Testis (tissue), 2 donors: ENCODE data around the gene LRMDA.

Experiments
- CTCF ChIP-seq, 3 experiments: fragments of 450-650 bp in 2 of 3; fragments of 200-600 bp in 1 of 3; sonication (generic) in 1 of 3; IDR thresholded peaks; one replicate each; pipeline ENCODE4 v1.5.1; 2016 to 2019; ENCODE audit warnings: antibody characterized with exemption in 3 of 3, mild to moderate bottlenecking in 2 of 3, moderate library complexity in 1 of 3
- POLR2A ChIP-seq: fragments of 450-650 bp; IDR thresholded peaks from one replicate; pipeline ENCODE4 v1.6.1; 2017; ENCODE audit warnings: antibody characterized with exemption, mild to moderate bottlenecking, moderate library complexity

GRCh38 chr10:75883081-75884072 is 452.0 kb downstream of the LRMDA start:
- TF ChIP-seq CTCF (IDR thresholded peaks at IDR 0.05) (no peak), POLR2A (no peak)
